ENCODE measurements around the gene C5orf46.

GRCh38 chr5:147876626-147877025 lies 29.7 kb downstream of the C5orf46 start:
- TF ChIP-seq CTCF (IDR thresholded peaks at IDR 0.05 in 8 of 11, conservative IDR thresholded peaks at IDR 0.05 in 3 of 11): no peak
- TF ChIP-seq POLR2AphosphoS5 (IDR thresholded peaks at IDR 0.05): no peak
- no peak for TF ChIP-seq POLR2A (IDR thresholded peaks at IDR 0.05)

Data from spleen (tissue), 7 donors.